PC-3 (cell line): ENCODE data around the gene RPS21.

Source experiments
- EZH2 ChIP-seq: fragments of 300-600 bp; sonication (generic); IDR thresholded peaks from one replicate; pipeline ENCODE4 v1.6.1; 2017; ENCODE audit warnings: antibody characterized with exemption, mild to moderate bottlenecking, low read length; ENCODE audit not compliant: unreplicated experiment
- EZH2phosphoT487 ChIP-seq: fragments of 300-600 bp; sonication (generic); IDR thresholded peaks from 2 replicates; pipeline ENCODE4 v1.6.1; 2018; ENCODE audit warnings: mild to moderate bottlenecking, antibody characterized with exemption, low read length, borderline replicate concordance
- TF ChIP-seq, protein P1 (sequence below): fragments of 300-600 bp; sonication (generic); conservative IDR thresholded peaks from 2 replicates; pipeline ENCODE4 v1.5.1; 2017; ENCODE audit warnings: antibody characterized with exemption, low read depth, mild to moderate bottlenecking, low read length

DNA sequence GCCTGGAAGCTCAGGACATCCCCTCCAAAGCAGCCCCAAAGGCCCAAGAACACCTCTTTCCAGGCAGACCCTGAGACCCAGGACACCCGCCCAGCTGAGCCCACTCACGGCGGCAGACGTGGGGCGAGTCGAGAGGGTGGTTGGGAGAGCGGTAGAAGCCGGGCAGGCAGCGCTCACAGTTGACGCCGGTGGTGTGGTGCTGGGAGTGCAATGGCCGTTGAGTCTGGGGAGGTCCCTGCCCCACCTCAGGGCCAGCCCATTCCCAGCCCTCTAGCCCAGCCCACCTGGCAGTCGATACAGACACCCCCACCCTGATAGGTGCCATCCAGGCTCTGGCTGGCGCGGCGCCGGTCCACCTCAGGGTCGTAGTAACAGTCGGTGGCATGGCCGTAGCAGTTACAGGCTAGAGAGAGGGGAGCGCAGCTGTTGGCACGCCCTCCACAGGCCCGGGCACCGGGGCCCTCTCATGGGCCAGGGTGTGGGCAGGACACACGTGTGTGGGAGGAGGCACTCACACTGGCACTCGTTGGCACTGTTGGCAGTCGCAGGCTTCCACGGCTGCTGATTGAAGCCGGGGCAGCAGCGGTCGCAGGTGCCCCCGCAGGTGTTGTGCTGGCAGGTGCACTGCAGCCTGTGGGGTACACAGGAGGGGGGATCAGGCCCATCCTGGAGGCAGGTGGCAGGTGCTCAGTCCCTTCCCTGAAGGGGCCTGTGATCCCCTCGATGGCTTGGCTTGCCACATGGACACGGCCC is 40.3 kb upstream of the RPS21 start:
- TF ChIP-seq, protein P1, sequence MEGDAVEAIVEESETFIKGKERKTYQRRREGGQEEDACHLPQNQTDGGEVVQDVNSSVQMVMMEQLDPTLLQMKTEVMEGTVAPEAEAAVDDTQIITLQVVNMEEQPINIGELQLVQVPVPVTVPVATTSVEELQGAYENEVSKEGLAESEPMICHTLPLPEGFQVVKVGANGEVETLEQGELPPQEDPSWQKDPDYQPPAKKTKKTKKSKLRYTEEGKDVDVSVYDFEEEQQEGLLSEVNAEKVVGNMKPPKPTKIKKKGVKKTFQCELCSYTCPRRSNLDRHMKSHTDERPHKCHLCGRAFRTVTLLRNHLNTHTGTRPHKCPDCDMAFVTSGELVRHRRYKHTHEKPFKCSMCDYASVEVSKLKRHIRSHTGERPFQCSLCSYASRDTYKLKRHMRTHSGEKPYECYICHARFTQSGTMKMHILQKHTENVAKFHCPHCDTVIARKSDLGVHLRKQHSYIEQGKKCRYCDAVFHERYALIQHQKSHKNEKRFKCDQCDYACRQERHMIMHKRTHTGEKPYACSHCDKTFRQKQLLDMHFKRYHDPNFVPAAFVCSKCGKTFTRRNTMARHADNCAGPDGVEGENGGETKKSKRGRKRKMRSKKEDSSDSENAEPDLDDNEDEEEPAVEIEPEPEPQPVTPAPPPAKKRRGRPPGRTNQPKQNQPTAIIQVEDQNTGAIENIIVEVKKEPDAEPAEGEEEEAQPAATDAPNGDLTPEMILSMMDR, result no peak
- TF ChIP-seq EZH2, result no peak
- no peak for TF ChIP-seq EZH2phosphoT487
